Nucleus accumbens (tissue), 56 donors: Measurements from ENCODE around the gene MYO5B.
"Not testable (repeated sequence)": the region's sequence is repeated elsewhere in the genome, so short reads cannot be mapped to it uniquely, and the experiment has no call there.

ENCODE experiments used
- DNase-seq, 56 donors: peaks; one replicate each; lab custom pipeline; 2025; lab: John Stamatoyannopoulos, UW

MYO5B gene

GRCh38 chr18:49784427-49785185, 410.3 kb downstream of the MYO5B start:
- DNase-seq, result no peak

GRCh38 chr18:49783631-49784030, 411.3 kb downstream of the MYO5B start:
- not testable (repeated sequence) for DNase-seq

GRCh38 chr18:49778826-49779465, 416.0 kb downstream of the MYO5B start:
- DNase-seq, result no peak
